KMS-11 (cell line): ENCODE measurements around the gene C17orf107.

Experiments used
- H2AFZ ChIP-seq: fragments of 200-600 bp; sonication (generic); 2 replicates; pipeline ENCODE4 v1.6.1; 2016; ENCODE audit warnings: antibody characterized with exemption, mixed run types, low read depth
- H3K27ac ChIP-seq: fragments of 200-600 bp; sonication (generic); 2 replicates; pipeline ENCODE4 v1.6.1; 2016; ENCODE audit warnings: mild to moderate bottlenecking, mixed run types
- H3K27me3 ChIP-seq: fragments of 200-600 bp; sonication (generic); 2 replicates; pipeline ENCODE4 v1.6.1; 2017; ENCODE audit warnings: mild to moderate bottlenecking, low read depth, mixed run types, moderate library complexity; ENCODE audit not compliant: insufficient read depth
- H3K36me3 ChIP-seq: fragments of 200-600 bp; sonication (generic); 2 replicates; pipeline ENCODE4 v1.6.1; 2017; ENCODE audit warnings: mild to moderate bottlenecking, mixed run types; ENCODE audit not compliant: insufficient read depth
- H3K4me1 ChIP-seq: fragments of 200-600 bp; sonication (generic); 2 replicates; pipeline ENCODE4 v1.6.1; 2016; ENCODE audit warnings: mild to moderate bottlenecking, low read depth, mixed run types; ENCODE audit not compliant: poor library complexity, severe bottlenecking
- H3K4me2 ChIP-seq: fragments of 200-600 bp; sonication (generic); 2 replicates; pipeline ENCODE4 v1.7.0; 2016; ENCODE audit warnings: mild to moderate bottlenecking, mixed run types
- H3K4me3 ChIP-seq: fragments of 200-600 bp; sonication (generic); IDR thresholded peaks from 2 replicates; pipeline ENCODE4 v1.6.1; 2017; ENCODE audit warnings: low read depth, low read length, mixed read lengths; ENCODE audit not compliant: insufficient read depth
- H3K79me2 ChIP-seq: fragments of 200-600 bp; sonication (generic); 2 replicates; pipeline ENCODE4 v1.6.1; 2016; ENCODE audit warnings: low read depth, mixed run types; ENCODE audit not compliant: insufficient read depth
- H3K9ac ChIP-seq: fragments of 200-600 bp; sonication (generic); 2 replicates; pipeline ENCODE4 v1.6.1; 2016; ENCODE audit warnings: mild to moderate bottlenecking, mixed run types
- H4K20me1 ChIP-seq: fragments of 200-600 bp; sonication (generic); 2 replicates; pipeline ENCODE4 v1.6.1; 2016; ENCODE audit warnings: mild to moderate bottlenecking, mixed run types; ENCODE audit not compliant: insufficient read depth
- CTCF ChIP-seq: fragments of 200-600 bp; sonication (generic); conservative IDR thresholded peaks from 2 replicates; pipeline ENCODE4 v1.6.1; 2017; ENCODE audit warnings: low read depth, mild to moderate bottlenecking, antibody characterized with exemption, low read length, moderate library complexity, mixed read lengths

The C17orf107 gene

GRCh38 chr17:4936436-4936835 lies 37.1 kb downstream of the C17orf107 start:
- H4K20me1 ChIP-seq = no peaks in the 10 kb centered on the region
- no peaks in the 10 kb centered on the region for H3K4me1 ChIP-seq

GRCh38 chr17:4937553-4937952 lies 38.2 kb downstream of the C17orf107 start:
- Histone ChIP-seq H3K9ac (no peak overlapping the region), H3K4me1 (no peaks in the 10 kb centered on the region), H2AFZ (no peak overlapping the region), H3K27me3 (no peaks in the 10 kb centered on the region), H3K79me2 (no peaks in the 10 kb centered on the region), H3K27ac (no peak overlapping the region), H4K20me1 (no peaks in the 10 kb centered on the region), H3K4me3 (no peak overlapping the region), H3K4me2 (no peak overlapping the region), H3K36me3 (no peaks in the 10 kb centered on the region)
- TF ChIP-seq CTCF = no peak

More at GRCh38 chr17:4936436-4936835, 37.1 kb downstream of the C17orf107 start:
- H3K27me3 ChIP-seq = no peaks in the 10 kb centered on the region
- H3K27ac ChIP-seq = no peak overlapping the region
- no peak overlapping the region for H3K4me2 ChIP-seq
- TF ChIP-seq CTCF = no peak
- no peak overlapping the region for H2AFZ ChIP-seq
- H3K36me3 ChIP-seq = no peaks in the 10 kb centered on the region
- no peak overlapping the region for H3K4me3 ChIP-seq
- no peaks in the 10 kb centered on the region for H3K79me2 ChIP-seq
- no peak overlapping the region for H3K9ac ChIP-seq

- H4K20me1 ChIP-seq = no peaks in the 10 kb centered on the region
- no peak for TF ChIP-seq CTCF
- H3K9ac ChIP-seq = no peak overlapping the region
- no peak overlapping the region for H3K27ac ChIP-seq
- no peaks in the 10 kb centered on the region for H3K36me3 ChIP-seq
- H3K27me3 ChIP-seq = no peaks in the 10 kb centered on the region
- no peaks in the 10 kb centered on the region for H3K79me2 ChIP-seq
- H3K4me1 ChIP-seq = no peaks in the 10 kb centered on the region
- no peak overlapping the region for H2AFZ ChIP-seq
- H3K4me3 ChIP-seq = no peak overlapping the region
- H3K4me2 ChIP-seq = no peak overlapping the region
Measured at GRCh38 chr17:4938069-4938491, 38.7 kb downstream of the C17orf107 start.

- no peaks in the 10 kb centered on the region for H3K4me1 ChIP-seq
- no peaks in the 10 kb centered on the region for H4K20me1 ChIP-seq
- no peak overlapping the region for H3K4me3 ChIP-seq
- no peaks in the 10 kb centered on the region for H3K79me2 ChIP-seq
- H3K9ac ChIP-seq = peak overlapping the region; percentile 47; the same call in 1 of the 2 replicates
- TF ChIP-seq CTCF = no peak
- H2AFZ ChIP-seq = no peak overlapping the region
- no peaks in the 10 kb centered on the region for H3K27me3 ChIP-seq
- H3K36me3 ChIP-seq = no peaks in the 10 kb centered on the region
- H3K4me2 ChIP-seq = no peak overlapping the region; the same call in 1 of the 2 replicates
- H3K27ac ChIP-seq = peak overlapping the region; percentile 60; the same call in 1 of the 2 replicates
Measured at GRCh38 chr17:4938688-4939545, 39.6 kb downstream of the C17orf107 start.
